CD4-positive, alpha-beta T cell (primary cell): ENCODE results near the gene CHPF2. TPM values are rescaled to one million over a fixed set of nuclear protein-coding genes. Genes with fewer than 3 reads are reported as not detected.

Experiments
- ATAC-seq: fragments of 200-7000 bp; cut with Tn5 transposase; one replicate; pipeline ENCODE4 v1.10.0; 2022; ENCODE audit warnings: mild to moderate bottlenecking; ENCODE audit not compliant: poor library complexity
- CTCF ChIA-PET: fragments of 350-600 bp; sonication (Branson Sonifier 250); formaldehyde crosslinking; loops from one replicate; lab custom pipeline; 2021; ENCODE audit warnings: antibody characterized with exemption, inconsistent platforms; lab: Charles Lee
- POLR2A ChIA-PET: fragments of 350-600 bp; sonication (Branson Sonifier 250); formaldehyde crosslinking; loops from one replicate; lab custom pipeline; 2021; ENCODE audit warnings: antibody characterized with exemption, inconsistent platforms; lab: Charles Lee
- DNase-seq, 14 experiments: peaks; one replicate each; pipeline ENCODE4 v3.0.0-alpha.2; 2013 to 2020; ENCODE audit warnings: mixed read lengths in 2 of 14
- H3K27ac ChIP-seq, 2 donors: one replicate each; pipeline versions ENCODE4 v1.5.1 to v1.7.0; 2013; ENCODE audit warnings: low read length in 2 of 2, low read depth in 1 of 2, mild to moderate bottlenecking in 1 of 2
- H3K27me3 ChIP-seq, 2 experiments: 1 replicate in 1 of 2; 2 replicates in 1 of 2; pipeline versions ENCODE4 v1.6.1 to v1.7.0; 2013; ENCODE audit warnings: low read length in 2 of 2, control low read depth in 1 of 2, mild to moderate bottlenecking in 1 of 2, moderate library complexity in 1 of 2; ENCODE audit not compliant: insufficient read depth in 2 of 2, control insufficient read depth in 1 of 2
- H3K36me3 ChIP-seq: one replicate; pipeline ENCODE4 v1.6.1; 2013; ENCODE audit warnings: low read length, control low read depth; ENCODE audit not compliant: insufficient read depth
- H3K4me1 ChIP-seq: one replicate; pipeline ENCODE4 v1.6.1; 2013; ENCODE audit warnings: low read length, control low read depth; ENCODE audit not compliant: insufficient read depth
- H3K4me3 ChIP-seq: one replicate; pipeline ENCODE4 v1.5.1; 2013; ENCODE audit warnings: mild to moderate bottlenecking, low read length, moderate library complexity
- H3K9me3 ChIP-seq, 2 experiments: 1 replicate in 1 of 2; 2 replicates in 1 of 2; pipeline versions ENCODE4 v1.6.1 to v1.7.0; 2013; ENCODE audit warnings: low read length in 2 of 2, mild to moderate bottlenecking in 2 of 2, control low read depth in 1 of 2, moderate library complexity in 1 of 2; ENCODE audit not compliant: control insufficient read depth in 1 of 2, insufficient read depth in 1 of 2
- H3K27ac Mint-ChIP-seq: one replicate; pipeline ENCODE4 v1.8.0; 2020; ENCODE audit warnings: mixed read lengths
- H3K27me3 Mint-ChIP-seq: one replicate; pipeline ENCODE4 v1.8.0; 2021; ENCODE audit warnings: mixed read lengths
- H3K36me3 Mint-ChIP-seq: one replicate; pipeline ENCODE4 v1.8.0; 2021; ENCODE audit warnings: low read depth, mixed read lengths
- H3K4me1 Mint-ChIP-seq: one replicate; pipeline ENCODE4 v1.8.0; 2021; ENCODE audit warnings: low read depth, mixed read lengths
- H3K4me3 Mint-ChIP-seq: one replicate; pipeline ENCODE4 v1.8.0; 2020; ENCODE audit warnings: mild to moderate bottlenecking, mixed read lengths
- H3K9me3 Mint-ChIP-seq: one replicate; pipeline ENCODE4 v1.8.0; 2020; ENCODE audit warnings: mixed read lengths
- intact Hi-C, 2 experiments: fragments of 100-400 bp; cut with DNase I in 1 of 2; cut with micrococcal nuclease in 1 of 2; formaldehyde crosslinking; loops; one replicate each; pipeline versions ENCODE4 v1.15.1 to v1.9.0; 2023 to 2025; cut with DNase I, micrococcal nuclease
- total RNA-seq, 174 experiments: library from RNA in 2 of 174; stranded (reverse) in 2 of 174; gene quantifications; one replicate each; pipeline ENCODE4 v1.2.3 and lab custom pipeline; 2021 to 2026
- TF ChIP-seq, protein P1 (sequence below): fragments of 200-600 bp; IDR thresholded peaks from one replicate; pipeline ENCODE4 v1.8.0; 2022; ENCODE audit warnings: antibody characterized with exemption, mild to moderate bottlenecking

The CHPF2 gene
- total RNA-seq, 2 experiments from 2014 or later, result 29.6 to 30.5 TPM

DNA sequence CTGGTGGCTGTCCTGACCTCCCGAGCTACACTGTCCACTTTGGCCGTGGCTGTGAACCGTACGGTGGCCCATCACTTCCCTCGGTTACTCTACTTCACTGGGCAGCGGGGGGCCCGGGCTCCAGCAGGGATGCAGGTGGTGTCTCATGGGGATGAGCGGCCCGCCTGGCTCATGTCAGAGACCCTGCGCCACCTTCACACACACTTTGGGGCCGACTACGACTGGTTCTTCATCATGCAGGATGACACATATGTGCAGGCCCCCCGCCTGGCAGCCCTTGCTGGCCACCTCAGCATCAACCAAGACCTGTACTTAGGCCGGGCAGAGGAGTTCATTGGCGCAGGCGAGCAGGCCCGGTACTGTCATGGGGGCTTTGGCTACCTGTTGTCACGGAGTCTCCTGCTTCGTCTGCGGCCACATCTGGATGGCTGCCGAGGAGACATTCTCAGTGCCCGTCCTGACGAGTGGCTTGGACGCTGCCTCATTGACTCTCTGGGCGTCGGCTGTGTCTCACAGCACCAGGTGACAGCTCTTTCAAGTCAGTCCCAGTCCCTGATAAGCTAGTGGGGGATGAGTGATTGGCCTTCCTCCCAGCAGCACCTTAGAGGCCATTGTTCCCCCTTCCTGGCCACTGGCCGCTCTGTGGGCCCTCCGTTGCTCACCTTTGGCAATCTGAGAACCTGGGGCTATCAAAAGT is 3.0 kb downstream of the CHPF2 start:
- no peaks in the 10 kb centered on the region for H3K9me3 Mint-ChIP-seq
- peak overlapping the region; percentile 99 for H3K4me3 Mint-ChIP-seq
- Histone ChIP-seq H3K4me1 (peaks cover 39% of the 10 kb centered on the region), H3K4me3 (no peak overlapping the region), H3K9me3 (no peaks in the 10 kb centered on the region), H3K27ac (no peak overlapping the region), H3K27me3 (no peaks in the 10 kb centered on the region), H3K36me3 (peaks cover 44% of the 10 kb centered on the region)
- no peak for ATAC-seq
- TF ChIP-seq, protein P1, sequence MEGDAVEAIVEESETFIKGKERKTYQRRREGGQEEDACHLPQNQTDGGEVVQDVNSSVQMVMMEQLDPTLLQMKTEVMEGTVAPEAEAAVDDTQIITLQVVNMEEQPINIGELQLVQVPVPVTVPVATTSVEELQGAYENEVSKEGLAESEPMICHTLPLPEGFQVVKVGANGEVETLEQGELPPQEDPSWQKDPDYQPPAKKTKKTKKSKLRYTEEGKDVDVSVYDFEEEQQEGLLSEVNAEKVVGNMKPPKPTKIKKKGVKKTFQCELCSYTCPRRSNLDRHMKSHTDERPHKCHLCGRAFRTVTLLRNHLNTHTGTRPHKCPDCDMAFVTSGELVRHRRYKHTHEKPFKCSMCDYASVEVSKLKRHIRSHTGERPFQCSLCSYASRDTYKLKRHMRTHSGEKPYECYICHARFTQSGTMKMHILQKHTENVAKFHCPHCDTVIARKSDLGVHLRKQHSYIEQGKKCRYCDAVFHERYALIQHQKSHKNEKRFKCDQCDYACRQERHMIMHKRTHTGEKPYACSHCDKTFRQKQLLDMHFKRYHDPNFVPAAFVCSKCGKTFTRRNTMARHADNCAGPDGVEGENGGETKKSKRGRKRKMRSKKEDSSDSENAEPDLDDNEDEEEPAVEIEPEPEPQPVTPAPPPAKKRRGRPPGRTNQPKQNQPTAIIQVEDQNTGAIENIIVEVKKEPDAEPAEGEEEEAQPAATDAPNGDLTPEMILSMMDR, result no peak
- no peaks in the 10 kb centered on the region for H3K27me3 Mint-ChIP-seq
- intact Hi-C loops, result no loop called here
- ChIA-PET CTCF (interaction anchor here (2.3 kb wide), 1 partner anchor 9 kb away, joined by 9 read pairs; no protein-coding TSS in a partner anchor), POLR2A (interaction anchor here (3.6 kb wide), 1 partner anchor 8 kb away, joined by 18 read pairs; no protein-coding TSS in a partner anchor)
- H3K27ac Mint-ChIP-seq, result no peak overlapping the region
- no peak for DNase-seq
- H3K36me3 Mint-ChIP-seq, result peaks cover 47% of the 10 kb centered on the region
- peaks cover 44% of the 10 kb centered on the region for H3K4me1 Mint-ChIP-seq

- Mint-ChIP-seq H3K27ac (no peak overlapping the region), H3K27me3 (no peaks in the 10 kb centered on the region), H3K4me1 (peaks cover 39% of the 10 kb centered on the region), H3K4me3 (peak overlapping the region; percentile 34), H3K9me3 (no peaks in the 10 kb centered on the region), H3K36me3 (peaks cover 47% of the 10 kb centered on the region)
- POLR2A ChIA-PET, result no interaction called here
- Histone ChIP-seq H3K4me1 (peaks cover 39% of the 10 kb centered on the region), H3K27ac (no peak overlapping the region), H3K36me3 (peaks cover 44% of the 10 kb centered on the region), H3K4me3 (no peak overlapping the region), H3K27me3 (no peaks in the 10 kb centered on the region), H3K9me3 (no peaks in the 10 kb centered on the region)
- intact Hi-C loops, result no loop called here
- TF ChIP-seq, protein P1, result no peak
- ATAC-seq (no peak), DNase-seq (no peak)
- CTCF ChIA-PET, result interaction anchor here (2.3 kb wide), 1 partner anchor 8 kb away, joined by 9 read pairs; no protein-coding TSS in a partner anchor
Observed at GRCh38 chr7:151236406-151236805, 4.1 kb downstream of the CHPF2 start.

DNA sequence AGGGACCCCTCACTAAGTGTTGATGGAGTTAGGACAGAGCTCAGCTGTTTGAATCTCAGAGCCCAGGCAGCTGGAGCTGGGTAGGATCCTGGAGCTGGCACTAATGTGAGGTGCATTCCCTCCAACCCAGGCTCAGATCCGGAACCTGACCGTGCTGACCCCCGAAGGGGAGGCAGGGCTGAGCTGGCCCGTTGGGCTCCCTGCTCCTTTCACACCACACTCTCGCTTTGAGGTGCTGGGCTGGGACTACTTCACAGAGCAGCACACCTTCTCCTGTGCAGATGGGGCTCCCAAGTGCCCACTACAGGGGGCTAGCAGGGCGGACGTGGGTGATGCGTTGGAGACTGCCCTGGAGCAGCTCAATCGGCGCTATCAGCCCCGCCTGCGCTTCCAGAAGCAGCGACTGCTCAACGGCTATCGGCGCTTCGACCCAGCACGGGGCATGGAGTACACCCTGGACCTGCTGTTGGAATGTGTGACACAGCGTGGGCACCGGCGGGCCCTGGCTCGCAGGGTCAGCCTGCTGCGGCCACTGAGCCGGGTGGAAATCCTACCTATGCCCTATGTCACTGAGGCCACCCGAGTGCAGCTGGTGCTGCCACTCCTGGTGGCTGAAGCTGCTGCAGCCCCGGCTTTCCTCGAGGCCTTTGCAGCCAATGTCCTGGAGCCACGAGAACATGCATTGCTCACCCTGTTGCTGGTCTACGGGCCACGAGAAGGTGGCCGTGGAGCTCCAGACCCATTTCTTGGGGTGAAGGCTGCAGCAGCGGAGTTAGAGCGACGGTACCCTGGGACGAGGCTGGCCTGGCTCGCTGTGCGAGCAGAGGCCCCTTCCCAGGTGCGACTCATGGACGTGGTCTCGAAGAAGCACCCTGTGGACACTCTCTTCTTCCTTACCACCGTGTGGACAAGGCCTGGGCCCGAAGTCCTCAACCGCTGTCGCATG is 5.2 kb downstream of the CHPF2 start:
- intact Hi-C loops, result no loop called here

More for the DNA sequence above, 5.2 kb downstream of the CHPF2 start:
- Histone ChIP-seq H3K27ac (no peak overlapping the region), H3K9me3 (no peaks in the 10 kb centered on the region), H3K36me3 (peaks cover 44% of the 10 kb centered on the region), H3K4me1 (peaks cover 31% of the 10 kb centered on the region), H3K4me3 (no peak overlapping the region), H3K27me3 (no peaks in the 10 kb centered on the region)
- TF ChIP-seq, protein P1, result no peak
- CTCF ChIA-PET, result no interaction called here
- no peak for ATAC-seq
- no peaks in the 10 kb centered on the region for H3K27me3 Mint-ChIP-seq
- peaks cover 42% of the 10 kb centered on the region for H3K36me3 Mint-ChIP-seq
- H3K9me3 Mint-ChIP-seq, result no peaks in the 10 kb centered on the region
- H3K4me1 Mint-ChIP-seq, result peaks cover 30% of the 10 kb centered on the region
- POLR2A ChIA-PET, result interaction anchor here (1.0 kb wide), 1 partner anchor 11 kb away, joined by 3 read pairs; the partner anchor contains the start of gene ABCF2
- no peak overlapping the region for H3K27ac Mint-ChIP-seq
- no peak for DNase-seq
- no peak overlapping the region for H3K4me3 Mint-ChIP-seq
